SK-N-SH (cell line): ENCODE results near the gene GLCCI1. TPM values are rescaled to one million over a fixed set of nuclear protein-coding genes. Genes with fewer than 3 reads are reported as not detected.

ENCODE experiments used
- CTCF ChIA-PET: fragments of 300-600, 350-600 bp; formaldehyde crosslinking; extraction: SDS; loops from one replicate; lab custom pipeline; 2021; lab: Yijun Ruan, JAX
- POLR2A ChIA-PET: fragments of 350-600 bp; sonication (Branson Sonifier 250); formaldehyde crosslinking; extraction: SDS; loops from one replicate; lab custom pipeline; 2020; ENCODE audit warnings: antibody characterized with exemption, inconsistent platforms; lab: Yijun Ruan, JAX
- DNase-seq: peaks from one replicate; pipeline ENCODE4 v3.0.0; 2012
- H2AFZ ChIP-seq: fragments of 200-600 bp; sonication (generic); 2 replicates; pipeline ENCODE4 v1.8.1; 2016; ENCODE audit warnings: antibody characterized with exemption, mild to moderate bottlenecking, low read depth
- H3F3A ChIP-seq: fragments of 200-600 bp; sonication (generic); replicated peaks from 2 replicates; pipeline ENCODE3; 2016; ENCODE audit warnings: antibody characterized with exemption, mild to moderate bottlenecking; ENCODE audit not compliant: insufficient read depth
- H3K27ac ChIP-seq, 2 experiments: fragments of 200-500 bp in 1 of 2; fragments of 200-600 bp in 1 of 2; sonication (Bioruptor generic) in 1 of 2; sonication (generic), shearing (Covaris generic) in 1 of 2; 2 replicates each; pipeline versions ENCODE4 v1.5.1 to v1.6.1; 2014 to 2016; ENCODE audit warnings: low read depth in 2 of 2, inconsistent platforms in 1 of 2, low read length in 1 of 2, mild to moderate bottlenecking in 1 of 2, mixed read lengths in 1 of 2
- H3K27me3 ChIP-seq: fragments of 200-600 bp; sonication (generic), shearing (Covaris generic); 2 replicates; pipeline ENCODE4 v1.6.1; 2016; ENCODE audit warnings: mixed run types; ENCODE audit not compliant: insufficient read depth
- H3K36me3 ChIP-seq, 2 experiments: fragments of 200-500 bp in 1 of 2; fragments of 200-600 bp in 1 of 2; sonication (Bioruptor generic) in 1 of 2; sonication (generic) in 1 of 2; replicated peaks in 1 of 2; 2 replicates each; pipeline versions ENCODE3 to v1.5.1; 2014 to 2016; ENCODE audit warnings: low read length in 1 of 2, mild to moderate bottlenecking in 1 of 2; ENCODE audit not compliant: insufficient read depth in 2 of 2, control insufficient read depth in 1 of 2
- H3K4me1 ChIP-seq, 2 experiments: fragments of 200-500 bp in 1 of 2; fragments of 200-600 bp in 1 of 2; sonication (Bioruptor generic) in 1 of 2; sonication (generic), shearing (Covaris generic) in 1 of 2; 2 replicates each; pipeline versions ENCODE4 v1.5.1 to v1.6.1; 2014 to 2016; ENCODE audit warnings: low read depth in 1 of 2, low read length in 1 of 2, mixed run types in 1 of 2; ENCODE audit not compliant: insufficient read depth in 2 of 2, control insufficient read depth in 1 of 2
- H3K4me2 ChIP-seq: fragments of 200-600 bp; sonication (generic), shearing (Covaris generic); 2 replicates; pipeline ENCODE4 v1.6.1; 2017; ENCODE audit warnings: mixed run types
- H3K4me3 ChIP-seq, 2 experiments: fragments of 200-500 bp in 1 of 2; fragments of 200-600 bp in 1 of 2; sonication (Bioruptor generic) in 1 of 2; sonication (generic), shearing (Covaris generic) in 1 of 2; 2 replicates each; pipeline versions ENCODE4 v1.5.1 to v1.8.1; 2014 to 2016; ENCODE audit warnings: low read depth in 2 of 2, inconsistent platforms in 1 of 2, low read length in 1 of 2, mild to moderate bottlenecking in 1 of 2, mixed read lengths in 1 of 2, moderate library complexity in 1 of 2
- H3K79me2 ChIP-seq: fragments of 200-600 bp; sonication (generic); 2 replicates; pipeline ENCODE4 v1.8.1; 2017; ENCODE audit warnings: mild to moderate bottlenecking; ENCODE audit not compliant: insufficient read depth
- H3K9ac ChIP-seq: fragments of 200-600 bp; sonication (generic); 2 replicates; pipeline ENCODE4 v1.6.1; 2017; ENCODE audit warnings: mixed run types
- H3K9me2 ChIP-seq: fragments of 200-600 bp; sonication (generic); 2 replicates; pipeline ENCODE4 v1.6.1; 2017; ENCODE audit warnings: mixed run types
- H3K9me3 ChIP-seq: fragments of 200-600 bp; sonication (generic); 2 replicates; pipeline ENCODE4 v1.6.1; 2017; ENCODE audit warnings: mixed run types, mild to moderate bottlenecking, moderate library complexity
- H4K20me1 ChIP-seq: fragments of 200-600 bp; sonication (generic); 2 replicates; pipeline ENCODE4 v1.6.1; 2017; ENCODE audit warnings: mild to moderate bottlenecking, mixed run types; ENCODE audit not compliant: insufficient read depth
- EZH2phosphoT487 ChIP-seq: fragments of 200-600 bp; sonication (generic); IDR thresholded peaks from 2 replicates; pipeline ENCODE4 v1.6.1; 2017; ENCODE audit warnings: low read depth, mixed run types, mild to moderate bottlenecking, antibody characterized with exemption, moderate library complexity, borderline replicate concordance
- FOXJ3 ChIP-seq: sonication (generic); formaldehyde crosslinking; IDR thresholded peaks from 2 replicates; pipeline ENCODE4 v1.5.1; 2020; ENCODE audit warnings: mild to moderate bottlenecking, missing genetic modification reagents
- FOXM1 ChIP-seq: IDR thresholded peaks from 2 replicates; pipeline ENCODE4 v1.4.0; 2012; ENCODE audit warnings: low read depth, mild to moderate bottlenecking
- GATA2 ChIP-seq: sonication (generic); formaldehyde crosslinking; IDR thresholded peaks from 2 replicates; pipeline ENCODE4 v1.5.0; 2020; ENCODE audit warnings: mild to moderate bottlenecking, missing genetic modification reagents
- JUND ChIP-seq: IDR thresholded peaks from 2 replicates; pipeline ENCODE4 v1.4.0; 2012
- POLR2AphosphoS5 ChIP-seq: IDR thresholded peaks from 2 replicates; pipeline ENCODE4 v1.6.1; 2012; ENCODE audit warnings: low read depth, low read length
- SIN3A ChIP-seq: IDR thresholded peaks from 2 replicates; pipeline ENCODE4 v1.6.1; 2012; ENCODE audit warnings: low read depth, mild to moderate bottlenecking, low read length, moderate library complexity, borderline replicate concordance
- SMC3 ChIP-seq: IDR thresholded peaks from 2 replicates; pipeline ENCODE4 v1.6.1; 2012; ENCODE audit warnings: low read depth, low read length, improper control_type of control experiment
- TCF12 ChIP-seq: IDR thresholded peaks from 2 replicates; pipeline ENCODE4 v1.4.0; 2012
- YY1 ChIP-seq: IDR thresholded peaks from 2 replicates; pipeline ENCODE4 v1.4.0; 2012; ENCODE audit warnings: low read depth, mild to moderate bottlenecking
- WGBS: methylation state at CpG from one replicate; pipeline ENCODE4 v1.1.6; 2017; ENCODE audit warnings: low lambda C conversion rate; 5-methylcytosine and 5-hydroxymethylcytosine counted together
- polyA plus RNA-seq, 3 experiments: library from polyadenylated mRNA; depleted of rRNA; stranded (reverse); fragments of >200 nt; gene quantifications; 2 replicates each; pipeline ENCODE4 v1.2.3, GENCODE V29; 2012
- TF ChIP-seq, protein P1 (sequence below): IDR thresholded peaks from 2 replicates; pipeline ENCODE4; 2012
- TF ChIP-seq, protein P2 (sequence below): IDR thresholded peaks from 2 replicates; pipeline ENCODE4 v1.4.0; 2012; ENCODE audit warnings: low read depth, borderline replicate concordance
- TF ChIP-seq, protein P3 (sequence below): IDR thresholded peaks from 2 replicates; pipeline ENCODE4 v1.4.0; 2012; ENCODE audit warnings: low read depth

Gene GLCCI1
- polyA plus RNA-seq, 1 of the 3 experiments (the other 2 are of a cell fraction): 5.5 TPM

- POLR2A ChIA-PET: no interaction called here
- CTCF ChIA-PET: interaction anchor here (0.9 to 1.6 kb wide), 5 partner anchors 9 to 70 kb away, joined by 3 to 7 read pairs (median 3); no protein-coding TSS in a partner anchor
- H3K27me3 ChIP-seq: no peaks in the 10 kb centered on the region
- H3K9me2 ChIP-seq: no peaks in the 10 kb centered on the region
- H4K20me1 ChIP-seq: no peaks in the 10 kb centered on the region
- no peak overlapping the region for H2AFZ ChIP-seq
- no peak for DNase-seq
- H3K36me3 ChIP-seq: peaks cover 13 to 18% of the 10 kb centered on the region in 2 experiments
- no peaks in the 10 kb centered on the region for H3F3A ChIP-seq
- TF ChIP-seq, protein P1, sequence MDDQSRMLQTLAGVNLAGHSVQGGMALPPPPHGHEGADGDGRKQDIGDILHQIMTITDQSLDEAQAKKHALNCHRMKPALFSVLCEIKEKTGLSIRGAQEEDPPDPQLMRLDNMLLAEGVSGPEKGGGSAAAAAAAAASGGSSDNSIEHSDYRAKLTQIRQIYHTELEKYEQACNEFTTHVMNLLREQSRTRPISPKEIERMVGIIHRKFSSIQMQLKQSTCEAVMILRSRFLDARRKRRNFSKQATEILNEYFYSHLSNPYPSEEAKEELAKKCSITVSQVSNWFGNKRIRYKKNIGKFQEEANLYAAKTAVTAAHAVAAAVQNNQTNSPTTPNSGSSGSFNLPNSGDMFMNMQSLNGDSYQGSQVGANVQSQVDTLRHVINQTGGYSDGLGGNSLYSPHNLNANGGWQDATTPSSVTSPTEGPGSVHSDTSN: no peak
- TF ChIP-seq, protein P2, sequence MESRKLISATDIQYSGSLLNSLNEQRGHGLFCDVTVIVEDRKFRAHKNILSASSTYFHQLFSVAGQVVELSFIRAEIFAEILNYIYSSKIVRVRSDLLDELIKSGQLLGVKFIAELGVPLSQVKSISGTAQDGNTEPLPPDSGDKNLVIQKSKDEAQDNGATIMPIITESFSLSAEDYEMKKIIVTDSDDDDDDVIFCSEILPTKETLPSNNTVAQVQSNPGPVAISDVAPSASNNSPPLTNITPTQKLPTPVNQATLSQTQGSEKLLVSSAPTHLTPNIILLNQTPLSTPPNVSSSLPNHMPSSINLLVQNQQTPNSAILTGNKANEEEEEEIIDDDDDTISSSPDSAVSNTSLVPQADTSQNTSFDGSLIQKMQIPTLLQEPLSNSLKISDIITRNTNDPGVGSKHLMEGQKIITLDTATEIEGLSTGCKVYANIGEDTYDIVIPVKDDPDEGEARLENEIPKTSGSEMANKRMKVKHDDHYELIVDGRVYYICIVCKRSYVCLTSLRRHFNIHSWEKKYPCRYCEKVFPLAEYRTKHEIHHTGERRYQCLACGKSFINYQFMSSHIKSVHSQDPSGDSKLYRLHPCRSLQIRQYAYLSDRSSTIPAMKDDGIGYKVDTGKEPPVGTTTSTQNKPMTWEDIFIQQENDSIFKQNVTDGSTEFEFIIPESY: no peak
- TF ChIP-seq POLR2AphosphoS5 (no peak), FOXJ3 (CRISPR knock-in tag) (no peak), TCF12 (no peak), EZH2phosphoT487 (no peak)
- TF ChIP-seq, protein P3, sequence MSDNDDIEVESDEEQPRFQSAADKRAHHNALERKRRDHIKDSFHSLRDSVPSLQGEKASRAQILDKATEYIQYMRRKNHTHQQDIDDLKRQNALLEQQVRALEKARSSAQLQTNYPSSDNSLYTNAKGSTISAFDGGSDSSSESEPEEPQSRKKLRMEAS: no peak
- no peak overlapping the region for H3K4me3 ChIP-seq
- H3K4me2 ChIP-seq: no peak overlapping the region
- no peak overlapping the region; a peak in 1 of 4 replicates for H3K27ac ChIP-seq
- H3K4me1 ChIP-seq: peaks cover 0 to 2% of the 10 kb centered on the region in 2 experiments; a peak in 1 of 4 replicates
- H3K9me3 ChIP-seq: 0 out of 2 replicates have a peak, but pooled peaks cover 8% of the 10 kb centered on the region
- 88% methylated on average over 3 of the region's 3 CpGs for WGBS
- no peak overlapping the region for H3K9ac ChIP-seq
- no peaks in the 10 kb centered on the region for H3K79me2 ChIP-seq
Measured at GRCh38 chr7:8040768-8041369, 72.3 kb downstream of the GLCCI1 start.

- Histone ChIP-seq H3K79me2 (no peaks in the 10 kb centered on the region), H4K20me1 (no peaks in the 10 kb centered on the region), H3K27ac (no peak overlapping the region)
- TF ChIP-seq, protein P2: no peak
- TF ChIP-seq SMC3 (no peak), JUND (no peak), TCF12 (no peak), YY1 (no peak), GATA2 (CRISPR knock-in tag) (no peak), SIN3A (no peak), FOXM1 (no peak), POLR2AphosphoS5 (no peak)
- TF ChIP-seq, protein P3: no peak
- TF ChIP-seq, protein P1: no peak
- TF ChIP-seq, all 33 proteins: peak for 0
- Histone ChIP-seq H3K9me3 (no peaks in the 10 kb centered on the region), H3K9ac (no peak overlapping the region), H3K27me3 (no peaks in the 10 kb centered on the region), H3K4me2 (no peak overlapping the region), H3K4me3 (no peak overlapping the region), H3K9me2 (no peaks in the 10 kb centered on the region), H3F3A (no peaks in the 10 kb centered on the region), H3K4me1 (peaks cover 0 to 2% of the 10 kb centered on the region in 2 experiments; a peak in 1 of 4 replicates), H3K36me3 (peaks cover 3 to 9% of the 10 kb centered on the region in 2 experiments), H2AFZ (no peak overlapping the region)
- WGBS: 88% methylated on average over 3 of the region's 3 CpGs
- ChIA-PET CTCF (interaction anchor here (0.7 to 1.5 kb wide), 3 partner anchors 19 to 361 kb away, joined by 3 to 4 read pairs (median 4); no protein-coding TSS in a partner anchor), POLR2A (no interaction called here)
- no peak for DNase-seq
Measured at GRCh38 chr7:8042796-8043535, 74.4 kb downstream of the GLCCI1 start.
